GF-D8 (cell line): ENCODE results near the gene TRIM45.
A peak's percentile ranks its signal among the peaks of the same experiment; 100 is the strongest.
"Not testable (repeated sequence)": the region's sequence is repeated elsewhere in the genome, so short reads cannot be mapped to it uniquely, and the experiment has no call there.

Source experiments
- DNase-seq: peaks from one replicate; lab custom pipeline; 2025; lab: John Stamatoyannopoulos, UW

TRIM45 gene

GRCh38 chr1:117121589-117122329 is at the start of gene TRIM45:
TSS of gene TRIM45 (minus strand) at chr1:117121749. CDS start at chr1:117121201, 548 bp downstream.
- peak; percentile 78 for DNase-seq

GRCh38 chr1:117169871-117170596 is 48.5 kb upstream of the TRIM45 start:
- DNase-seq = no peak

- DNase-seq = no peak
Measured at GRCh38 chr1:117167402-117167801, 45.9 kb upstream of the TRIM45 start.

GRCh38 chr1:117166076-117166475 is 44.5 kb upstream of the TRIM45 start:
- DNase-seq = no peak

GRCh38 chr1:117164209-117164608 is 42.7 kb upstream of the TRIM45 start:
- no peak for DNase-seq

GRCh38 chr1:117162816-117163215 is 41.3 kb upstream of the TRIM45 start:
- no peak for DNase-seq

- DNase-seq = no peak
Measured at GRCh38 chr1:117161887-117162286, 40.3 kb upstream of the TRIM45 start.

- not testable (repeated sequence) for DNase-seq
Measured at GRCh38 chr1:117151305-117151704, 29.8 kb upstream of the TRIM45 start.

GRCh38 chr1:117150316-117150715 is 28.8 kb upstream of the TRIM45 start:
- DNase-seq = no peak

- no peak for DNase-seq
Measured at GRCh38 chr1:117147856-117148588, 26.5 kb upstream of the TRIM45 start.

- no peak for DNase-seq
Measured at GRCh38 chr1:117147341-117147831, 25.8 kb upstream of the TRIM45 start.

- no peak for DNase-seq
Measured at GRCh38 chr1:117146575-117147340, 25.2 kb upstream of the TRIM45 start.

- no peak for DNase-seq
Measured at GRCh38 chr1:117146072-117146471, 24.5 kb upstream of the TRIM45 start.

GRCh38 chr1:117143871-117144270 is 22.3 kb upstream of the TRIM45 start:
- DNase-seq = no peak

GRCh38 chr1:117143172-117143571 is 21.6 kb upstream of the TRIM45 start:
- no peak for DNase-seq

GRCh38 chr1:117142200-117142599 is 20.7 kb upstream of the TRIM45 start:
- DNase-seq = no peak

GRCh38 chr1:117138561-117138960 is 17.0 kb upstream of the TRIM45 start:
- no peak for DNase-seq

- no peak for DNase-seq
Measured at GRCh38 chr1:117138106-117138505, 16.6 kb upstream of the TRIM45 start.

GRCh38 chr1:117137281-117137855 is 15.8 kb upstream of the TRIM45 start:
- DNase-seq = no peak

GRCh38 chr1:117136749-117137148 is 15.2 kb upstream of the TRIM45 start:
- no peak for DNase-seq

- DNase-seq = no peak
Measured at GRCh38 chr1:117135329-117135728, 13.8 kb upstream of the TRIM45 start.
